ENCODE data around the gene TMEM150C.
"Not testable (repeated sequence)": the region's sequence is repeated elsewhere in the genome, so short reads cannot be mapped to it uniquely, and the experiment has no call there.

TMEM150C gene

GRCh38 chr4:82510216-82510615, 51.6 kb downstream of the TMEM150C start:
- DNase-seq: no peak

- DNase-seq: no peak
Observed at GRCh38 chr4:82508806-82509428, 52.9 kb downstream of the TMEM150C start.

GRCh38 chr4:82508011-82508410, 53.8 kb downstream of the TMEM150C start:
- no peak for DNase-seq

GRCh38 chr4:82501154-82501442, 60.7 kb downstream of the TMEM150C start:
- no peak for DNase-seq

- no peak for DNase-seq
Observed at GRCh38 chr4:82500435-82501153, 61.2 kb downstream of the TMEM150C start.

GRCh38 chr4:82499738-82500434, 61.9 kb downstream of the TMEM150C start:
- no peak for DNase-seq

GRCh38 chr4:82496349-82496748, 65.4 kb downstream of the TMEM150C start:
- DNase-seq: no peak

- DNase-seq: no peak
Observed at GRCh38 chr4:82495666-82496065, 66.1 kb downstream of the TMEM150C start.

GRCh38 chr4:82493721-82494425, 67.9 kb downstream of the TMEM150C start:
- DNase-seq: no peak

- no peak for DNase-seq
Observed at GRCh38 chr4:82491251-82491960, 70.4 kb downstream of the TMEM150C start.

GRCh38 chr4:82489987-82490386, 71.8 kb downstream of the TMEM150C start:
- DNase-seq: no peak

- DNase-seq: no peak
Observed at GRCh38 chr4:82489076-82489475, 72.7 kb downstream of the TMEM150C start.

- DNase-seq: no peak
Observed at GRCh38 chr4:82484996-82485783, 76.6 kb downstream of the TMEM150C start.

- no peak for DNase-seq
Observed at GRCh38 chr4:82482387-82482786, 79.4 kb downstream of the TMEM150C start.

- DNase-seq: no peak
Observed at GRCh38 chr4:82481506-82481840, 80.3 kb downstream of the TMEM150C start.

GRCh38 chr4:82480771-82481505, 80.8 kb downstream of the TMEM150C start:
- no peak for DNase-seq

- no peak for DNase-seq
Observed at GRCh38 chr4:82479562-82479961, 82.2 kb downstream of the TMEM150C start.

GRCh38 chr4:82477469-82477868, 84.3 kb downstream of the TMEM150C start:
- not testable (repeated sequence) for DNase-seq

- DNase-seq: not testable (repeated sequence)
Observed at GRCh38 chr4:82475931-82476330, 85.9 kb downstream of the TMEM150C start.

GRCh38 chr4:82473621-82474164, 88.1 kb downstream of the TMEM150C start:
- DNase-seq: no peak

GRCh38 chr4:82473080-82473479, 88.7 kb downstream of the TMEM150C start:
- not testable (repeated sequence) for DNase-seq

All from activated effector memory CD4-positive, alpha-beta T cell treated with Interleukin-2 at 50 U/mL for 16 hours (primary cell).